Muscle of leg (tissue), 11 donors: ENCODE data around the gene SEPSECS. TPM values are rescaled to one million over a fixed set of nuclear protein-coding genes. Genes with fewer than 3 reads are reported as not detected.

ENCODE experiments used
- DNase-seq: peaks from one replicate; pipeline ENCODE4 v3.0.0; 2013
- H3K27ac ChIP-seq: one replicate; pipeline ENCODE4 v1.5.1; 2013; ENCODE audit warnings: mild to moderate bottlenecking, low read length, control low read depth
- H3K27me3 ChIP-seq: one replicate; pipeline ENCODE4 v1.6.1; 2013; ENCODE audit warnings: low read length; ENCODE audit not compliant: control insufficient read depth, insufficient read depth
- H3K36me3 ChIP-seq: one replicate; pipeline ENCODE4 v1.6.1; 2013; ENCODE audit warnings: low read length; ENCODE audit not compliant: control insufficient read depth, insufficient read depth
- H3K4me1 ChIP-seq: one replicate; pipeline ENCODE4 v1.6.1; 2013; ENCODE audit warnings: low read length; ENCODE audit not compliant: control insufficient read depth, insufficient read depth
- H3K4me3 ChIP-seq: one replicate; pipeline ENCODE4 v1.5.1; 2013; ENCODE audit warnings: low read length, control low read depth
- H3K9me3 ChIP-seq: replicated peaks from 2 replicates; pipeline ENCODE4 v1.6.1; 2013; ENCODE audit warnings: low read depth, low read length; ENCODE audit not compliant: control insufficient read depth
- WGBS: methylation state at CpG from one replicate; pipeline ENCODE4 v1.1.5; 2013; ENCODE audit warnings: missing lambda C conversion rate; ENCODE audit not compliant: insufficient coverage; 5-methylcytosine and 5-hydroxymethylcytosine counted together
- polyA plus RNA-seq, 8 donors: library from polyadenylated mRNA; unstranded; fragments of 120-200 nt; gene quantifications; one replicate each; pipeline versions ENCODE4 v1.2.1 to v1.2.3, GENCODE V29; 2013; ENCODE audit warnings: inconsistent platforms in 1 of 8, low replicate concordance in 1 of 8; ENCODE audit not compliant: insufficient read length in 8 of 8, insufficient read depth in 1 of 8
- total RNA-seq: library from RNA; stranded (reverse); fragments of 120-200 nt; gene quantifications from one replicate; pipeline ENCODE4 v1.2.4, GENCODE V29; 2013

The SEPSECS gene
- total and polyA plus RNA-seq, 9 donors, result 6.1 to 10.8 (median 7.8) TPM

DNA sequence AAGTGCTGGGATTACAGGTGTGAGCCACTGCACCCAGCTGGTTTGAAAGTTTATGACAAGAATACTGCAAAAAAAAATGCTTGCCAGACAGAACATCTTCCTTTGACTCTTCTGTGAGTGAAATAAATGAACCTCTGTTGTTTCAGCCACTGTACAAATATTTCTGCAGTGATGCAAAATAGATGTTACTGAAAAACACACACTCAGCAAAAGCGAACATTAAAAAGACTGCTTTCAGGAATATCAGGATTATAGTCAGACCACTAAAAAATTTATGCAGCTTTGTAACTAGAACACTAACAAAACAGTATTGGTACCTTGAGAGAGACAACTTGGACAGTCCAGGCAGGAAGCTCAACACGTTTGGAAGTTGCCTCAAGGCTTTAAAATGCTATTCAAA, 16.9 kb upstream of the SEPSECS start:
- Histone ChIP-seq H3K27me3 (no peaks in the 10 kb centered on the region), H3K4me1 (peaks cover 7% of the 10 kb centered on the region), H3K4me3 (no peak overlapping the region), H3K9me3 (no peaks in the 10 kb centered on the region), H3K36me3 (peaks cover 4% of the 10 kb centered on the region), H3K27ac (no peak overlapping the region)
- 80% methylated on average over 1 of the region's 2 CpGs for WGBS
- no peak for DNase-seq

DNA sequence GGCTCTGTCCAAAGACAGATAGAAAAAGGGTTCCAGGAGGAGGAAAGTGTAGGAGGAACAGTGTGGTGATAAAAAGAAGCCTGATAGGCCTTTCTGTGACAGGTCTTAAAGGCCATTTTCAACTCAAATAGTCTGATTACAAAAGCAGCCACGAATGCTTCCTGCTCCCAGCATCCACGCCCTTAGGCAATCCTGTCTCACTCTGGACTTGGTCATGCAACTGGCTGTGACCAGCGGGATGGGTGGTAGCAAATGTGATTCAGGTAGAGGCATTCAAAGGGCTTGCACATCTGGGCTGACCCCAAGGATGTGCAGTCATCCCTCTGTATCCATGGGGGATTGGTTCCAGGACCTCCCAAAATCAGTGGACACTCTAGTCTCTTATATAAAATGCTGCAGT, 14.4 kb upstream of the SEPSECS start:
- H3K9me3 ChIP-seq, result no peaks in the 10 kb centered on the region
- no peaks in the 10 kb centered on the region for H3K27me3 ChIP-seq
- H3K27ac ChIP-seq, result no peak overlapping the region
- peaks cover 6% of the 10 kb centered on the region for H3K36me3 ChIP-seq
- DNase-seq, result no peak
- H3K4me3 ChIP-seq, result no peak overlapping the region
- H3K4me1 ChIP-seq, result peaks cover 7% of the 10 kb centered on the region
- WGBS, result 94% methylated on average over 2 of the region's 3 CpGs

DNA sequence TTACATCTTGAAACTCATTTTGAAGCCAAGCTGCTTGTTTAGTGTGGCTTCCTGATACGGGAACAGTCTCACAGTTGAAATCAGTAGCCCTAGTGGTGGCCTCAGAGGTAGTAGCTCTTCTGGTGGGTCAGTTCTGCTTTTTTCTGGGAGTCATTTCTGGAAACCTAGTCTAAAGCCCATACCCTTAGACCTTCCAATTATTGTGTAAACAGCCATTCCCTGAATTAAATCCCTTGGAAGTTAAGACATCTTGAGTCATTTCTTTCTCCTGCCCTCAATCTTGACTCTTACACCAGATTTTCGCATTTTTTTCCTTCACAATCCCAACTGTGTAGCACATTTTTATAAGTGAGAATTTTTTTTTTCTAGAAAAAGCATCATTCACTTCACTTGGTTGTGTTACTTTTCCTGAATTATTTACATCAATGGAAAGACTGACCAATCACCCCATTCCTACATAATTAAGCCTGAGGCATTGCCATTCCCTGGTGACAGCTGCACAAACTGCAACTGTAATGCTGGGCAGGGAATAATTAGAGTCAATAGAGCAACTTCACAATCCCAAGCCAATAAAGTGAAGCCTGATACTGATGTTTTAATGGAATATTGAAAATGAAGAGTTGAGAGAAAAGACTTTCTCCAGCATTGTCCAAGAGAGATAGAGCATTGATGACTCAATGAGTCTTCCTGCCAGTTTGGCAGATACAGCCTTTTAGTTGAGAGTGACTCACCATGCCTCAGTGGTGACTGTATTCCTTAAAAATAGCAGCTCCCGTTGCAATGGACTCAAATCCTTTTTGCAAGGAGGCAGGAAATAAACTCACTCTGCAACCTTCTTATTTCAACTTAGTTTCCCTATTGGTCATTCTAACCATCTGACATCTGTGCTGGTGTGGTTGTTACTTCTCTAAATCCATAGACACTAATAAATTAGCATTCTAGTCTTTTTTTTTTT, 13.0 kb upstream of the SEPSECS start:
- peak; percentile 94 for DNase-seq
- H3K27ac ChIP-seq, result peak overlapping the region; percentile 82
- peaks cover 7% of the 10 kb centered on the region for H3K4me1 ChIP-seq
- H3K4me3 ChIP-seq, result no peak overlapping the region
- WGBS, result no CpG with 5 or more reads among the region's 3 CpGs
- H3K36me3 ChIP-seq, result peaks cover 6% of the 10 kb centered on the region
- no peaks in the 10 kb centered on the region for H3K9me3 ChIP-seq
- H3K27me3 ChIP-seq, result no peaks in the 10 kb centered on the region

DNA sequence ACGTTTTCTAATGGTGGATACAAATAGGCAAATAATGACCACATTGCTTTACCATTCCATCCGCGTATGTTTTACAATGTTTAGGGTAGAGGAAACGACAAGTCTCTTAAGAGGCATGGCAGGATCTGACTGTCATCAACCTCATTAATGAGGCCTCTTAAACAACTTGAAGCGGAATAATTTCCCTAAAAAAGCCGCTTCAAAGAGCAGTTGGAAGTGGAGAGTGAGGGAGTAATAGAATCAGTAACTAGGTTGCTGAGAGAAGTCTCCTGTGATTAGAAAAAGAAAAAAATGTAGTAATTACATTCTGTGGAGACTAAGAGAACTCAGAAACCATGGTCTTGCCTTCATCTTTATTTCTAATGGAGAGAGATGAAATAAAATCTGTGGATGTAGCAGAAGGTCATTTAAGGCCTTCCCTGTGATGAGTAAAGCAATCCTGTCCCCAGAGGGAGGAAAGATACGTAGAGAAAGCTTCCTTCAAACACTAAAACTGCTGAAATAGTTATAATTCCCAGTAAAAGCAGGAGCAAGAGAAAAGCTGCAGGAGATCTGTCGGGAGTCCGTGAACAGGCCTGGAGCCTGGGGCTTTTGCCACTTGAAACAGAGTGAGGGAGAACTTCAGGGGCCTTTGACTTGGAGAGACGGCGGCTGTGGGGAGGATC, 11.1 kb upstream of the SEPSECS start:
- 91% methylated on average over 4 of the region's 11 CpGs for WGBS
- Histone ChIP-seq H3K4me3 (no peak overlapping the region), H3K4me1 (peaks cover 7% of the 10 kb centered on the region), H3K9me3 (no peaks in the 10 kb centered on the region), H3K27ac (no peak overlapping the region), H3K27me3 (no peaks in the 10 kb centered on the region), H3K36me3 (peaks cover 5% of the 10 kb centered on the region)
- DNase-seq, result no peak

DNA sequence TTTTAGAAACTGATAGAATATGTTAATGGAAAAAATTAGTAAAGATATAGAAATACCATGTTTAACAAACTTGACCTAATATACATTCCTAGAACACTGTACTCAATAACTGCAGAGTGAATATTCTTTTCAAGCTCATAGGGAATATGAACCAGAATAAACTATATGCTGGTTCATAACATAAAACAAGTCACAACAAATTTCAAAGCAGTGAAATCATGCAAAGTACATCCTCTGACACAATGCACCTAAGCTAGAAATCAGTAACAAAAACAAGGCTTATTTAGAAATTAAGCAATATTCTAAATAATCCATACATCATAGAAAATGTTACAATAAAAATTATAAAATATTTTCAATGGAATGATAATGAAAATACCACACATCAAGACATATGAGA, 9.2 kb upstream of the SEPSECS start:
- Histone ChIP-seq H3K9me3 (no peaks in the 10 kb centered on the region), H3K27ac (no peak overlapping the region), H3K27me3 (no peaks in the 10 kb centered on the region), H3K4me1 (peaks cover 7% of the 10 kb centered on the region), H3K36me3 (peaks cover 8% of the 10 kb centered on the region), H3K4me3 (no peak overlapping the region)
- DNase-seq, result no peak

DNA sequence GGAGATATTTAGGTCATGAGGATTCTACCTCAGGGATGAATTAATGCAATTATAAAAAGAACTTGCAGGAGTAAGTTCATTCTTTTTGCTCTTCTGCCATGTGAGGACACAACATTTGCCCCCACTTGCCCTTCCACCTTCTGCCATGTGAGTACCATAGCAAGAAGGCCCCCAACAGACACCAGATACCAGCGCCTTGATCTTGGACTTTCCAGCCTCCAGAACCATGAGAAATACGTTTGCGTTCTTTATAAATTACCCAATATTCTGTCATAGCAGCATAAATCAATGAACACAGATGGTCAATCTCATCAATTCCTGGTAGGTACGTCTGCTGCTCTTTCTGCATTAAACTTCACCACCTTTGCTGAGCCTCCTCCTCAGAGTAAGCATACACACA, 5.7 kb upstream of the SEPSECS start:
- WGBS, result 84% methylated on average over 4 of the region's 4 CpGs
- Histone ChIP-seq H3K4me3 (no peak overlapping the region), H3K9me3 (no peaks in the 10 kb centered on the region), H3K27me3 (no peaks in the 10 kb centered on the region), H3K36me3 (peaks cover 6% of the 10 kb centered on the region), H3K27ac (no peak overlapping the region), H3K4me1 (peaks cover 2% of the 10 kb centered on the region)
- DNase-seq, result no peak

DNA sequence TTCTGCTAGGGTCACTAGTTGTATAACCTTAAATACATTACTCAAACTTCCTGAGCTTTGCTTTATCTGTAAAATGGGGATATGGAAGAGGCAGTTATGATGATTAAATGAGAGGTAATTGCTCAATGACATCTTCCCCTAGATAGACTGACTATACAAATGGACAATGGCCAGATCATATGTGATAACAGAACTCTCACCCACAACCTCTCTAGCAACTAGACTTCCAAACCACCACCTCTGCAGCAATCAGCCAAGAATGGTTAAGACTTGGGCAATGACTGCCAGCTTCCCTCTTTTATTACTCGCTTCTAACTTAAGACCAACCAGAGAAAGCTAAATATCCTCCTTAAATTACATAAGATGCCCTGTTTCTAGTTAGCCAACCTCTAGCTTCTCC, 2.9 kb upstream of the SEPSECS start:
- H3K9me3 ChIP-seq, result no peaks in the 10 kb centered on the region
- no peak overlapping the region for H3K4me3 ChIP-seq
- peaks cover 4% of the 10 kb centered on the region for H3K36me3 ChIP-seq
- DNase-seq, result no peak
- H3K27me3 ChIP-seq, result no peaks in the 10 kb centered on the region
- H3K4me1 ChIP-seq, result peaks cover 4% of the 10 kb centered on the region
- H3K27ac ChIP-seq, result no peak overlapping the region
- 100% methylated on average over 1 of the region's 1 CpG for WGBS

DNA sequence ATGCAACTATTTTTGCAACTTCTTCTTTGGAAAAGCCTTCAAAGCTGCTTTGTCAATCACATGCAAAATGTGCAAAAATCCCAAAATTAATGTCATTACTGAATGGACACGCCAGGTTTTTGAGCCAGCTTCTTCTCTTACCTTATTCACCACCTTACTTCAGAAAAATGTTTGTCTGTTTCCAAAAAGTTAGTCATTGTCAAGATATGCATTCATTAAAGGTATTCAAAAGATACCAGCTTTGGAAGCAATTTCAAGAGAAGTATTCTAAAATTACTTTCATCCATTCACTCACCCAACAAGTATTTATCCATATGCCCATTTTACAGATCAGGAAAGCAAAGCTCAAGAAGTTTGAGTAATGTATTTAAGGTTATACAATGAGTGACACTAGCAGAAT, 2.3 kb upstream of the SEPSECS start:
- Histone ChIP-seq H3K27me3 (no peaks in the 10 kb centered on the region), H3K9me3 (no peaks in the 10 kb centered on the region), H3K4me1 (peaks cover 4% of the 10 kb centered on the region), H3K4me3 (no peak overlapping the region), H3K27ac (no peak overlapping the region), H3K36me3 (peaks cover 4% of the 10 kb centered on the region)
- DNase-seq, result no peak
- WGBS, result no CpG with 5 or more reads among the region's 1 CpG

DNA sequence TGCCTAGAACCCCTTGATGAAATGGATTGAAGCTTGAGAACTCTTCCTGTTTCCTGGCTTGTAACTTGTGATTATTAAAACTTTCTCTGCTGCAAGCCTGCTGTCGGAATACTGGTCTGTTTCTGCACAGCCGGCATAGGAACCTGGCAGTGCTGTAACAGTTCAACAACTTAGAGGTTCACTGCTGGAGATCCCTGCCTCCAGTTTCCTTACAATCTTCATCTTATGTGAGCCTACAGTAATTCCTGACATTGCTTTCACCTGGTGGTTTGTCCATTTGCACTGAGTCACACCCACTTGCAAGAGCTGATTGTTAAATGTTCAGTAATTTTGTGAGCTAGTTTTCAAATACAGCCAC, 1.3 kb upstream of the SEPSECS start:
- Histone ChIP-seq H3K36me3 (peaks cover 6% of the 10 kb centered on the region), H3K9me3 (no peaks in the 10 kb centered on the region), H3K27ac (peak overlapping the region; percentile 99), H3K4me1 (peaks cover 4% of the 10 kb centered on the region), H3K4me3 (peak overlapping the region; percentile 97), H3K27me3 (no peaks in the 10 kb centered on the region)
- no peak for DNase-seq
- 27% methylated on average over 2 of the region's 2 CpGs for WGBS

DNA sequence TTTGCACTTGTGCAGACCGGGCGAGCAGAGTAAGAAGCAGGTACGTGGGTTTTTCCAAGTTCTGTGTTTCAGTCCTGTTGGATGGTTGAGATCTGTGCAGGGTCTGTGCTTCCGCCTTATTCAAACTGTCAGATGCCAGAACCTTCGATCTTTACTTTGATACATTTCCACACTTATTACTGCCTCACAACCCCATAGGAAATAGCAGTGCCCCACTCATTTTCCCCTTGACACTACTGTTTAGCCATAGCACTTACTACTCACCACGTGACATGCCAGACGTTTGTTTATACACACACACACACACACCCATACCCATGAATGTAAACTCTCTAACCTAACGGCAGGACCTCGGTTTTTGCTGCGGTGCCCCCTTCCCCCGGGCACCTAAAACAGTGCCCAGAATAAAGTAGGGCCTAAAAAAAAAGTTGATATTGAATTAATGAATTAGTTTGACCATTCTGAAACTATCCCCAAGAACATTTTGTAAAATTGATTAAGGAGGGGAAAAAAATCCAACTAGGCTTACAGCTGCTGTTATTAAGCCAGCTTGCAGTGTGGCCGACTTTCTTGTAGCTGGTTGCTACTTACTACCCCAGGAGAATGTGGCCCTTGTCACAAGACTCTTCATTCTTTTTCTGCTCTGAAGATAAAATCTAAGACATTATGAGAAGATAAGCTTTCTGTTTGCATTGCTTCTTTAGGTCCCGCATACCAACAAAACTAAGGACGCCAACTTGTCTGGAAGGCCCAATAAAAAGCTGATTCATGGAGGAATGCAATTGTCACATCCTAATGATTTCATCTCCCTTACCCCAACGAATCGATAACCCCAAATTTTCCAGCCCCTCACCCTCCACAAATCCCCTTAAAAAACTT, 704 bp upstream of the SEPSECS start:
- no peak for DNase-seq
- H3K4me1 ChIP-seq, result peaks cover 4% of the 10 kb centered on the region
- no peaks in the 10 kb centered on the region for H3K27me3 ChIP-seq
- peak overlapping the region; percentile 99 for H3K27ac ChIP-seq
- peak overlapping the region; percentile 97 for H3K4me3 ChIP-seq
- H3K9me3 ChIP-seq, result no peaks in the 10 kb centered on the region
- peaks cover 4% of the 10 kb centered on the region for H3K36me3 ChIP-seq
- 0% methylated on average over 5 of the region's 16 CpGs for WGBS
